ENCODE measurements around the gene CADM1.
"Not testable (repeated sequence)": the region's sequence is repeated elsewhere in the genome, so short reads cannot be mapped to it uniquely, and the experiment has no call there.

The CADM1 gene

GRCh38 chr11:115476463-115477286, 27.5 kb downstream of the CADM1 start:
- no peak for DNase-seq (ENCODE audit: low read depth in 2 of 2)

- no peak for DNase-seq (ENCODE audit: low read depth in 2 of 2)
These were observed 28.7 kb downstream of the CADM1 start for GRCh38 chr11:115475564-115475963.

GRCh38 chr11:115474306-115474705, 29.9 kb downstream of the CADM1 start:
- not testable (repeated sequence) for DNase-seq (ENCODE audit: low read depth in 2 of 2)

- no peak for DNase-seq (ENCODE audit: low read depth in 2 of 2)
These were observed 31.0 kb downstream of the CADM1 start for GRCh38 chr11:115473167-115473566.

- no peak for DNase-seq (ENCODE audit: low read depth in 2 of 2)
These were observed 32.8 kb downstream of the CADM1 start for GRCh38 chr11:115471367-115471766.

- no peak for DNase-seq (ENCODE audit: low read depth in 2 of 2)
These were observed 33.3 kb downstream of the CADM1 start for GRCh38 chr11:115470928-115471327.

GRCh38 chr11:115469361-115469760, 34.9 kb downstream of the CADM1 start:
- no peak for DNase-seq (ENCODE audit: low read depth in 2 of 2)

GRCh38 chr11:115466122-115466521, 38.1 kb downstream of the CADM1 start:
- DNase-seq (ENCODE audit: low read depth in 2 of 2) = no peak

- no peak for DNase-seq (ENCODE audit: low read depth in 2 of 2)
These were observed 39.9 kb downstream of the CADM1 start for GRCh38 chr11:115464269-115464668.

GRCh38 chr11:115463606-115464005, 40.6 kb downstream of the CADM1 start:
- DNase-seq (ENCODE audit: low read depth in 2 of 2) = no peak

GRCh38 chr11:115462757-115463156, 41.5 kb downstream of the CADM1 start:
- no peak for DNase-seq (ENCODE audit: low read depth in 2 of 2)

- no peak for DNase-seq (ENCODE audit: low read depth in 2 of 2)
These were observed 42.1 kb downstream of the CADM1 start for GRCh38 chr11:115462004-115462541.

- DNase-seq (ENCODE audit: low read depth in 2 of 2) = no peak
These were observed 43.7 kb downstream of the CADM1 start for GRCh38 chr11:115460512-115460911.

- DNase-seq (ENCODE audit: low read depth in 2 of 2) = no peak
These were observed 44.7 kb downstream of the CADM1 start for GRCh38 chr11:115459563-115459962.

GRCh38 chr11:115458877-115459276, 45.3 kb downstream of the CADM1 start:
- no peak for DNase-seq (ENCODE audit: low read depth in 2 of 2)

GRCh38 chr11:115456019-115456418, 48.2 kb downstream of the CADM1 start:
- DNase-seq (ENCODE audit: low read depth in 2 of 2) = no peak

- no peak for DNase-seq (ENCODE audit: low read depth in 2 of 2)
These were observed 48.6 kb downstream of the CADM1 start for GRCh38 chr11:115455613-115456012.

GRCh38 chr11:115454525-115454924, 49.7 kb downstream of the CADM1 start:
- DNase-seq (ENCODE audit: low read depth in 2 of 2) = no peak

GRCh38 chr11:115453693-115454490, 50.3 kb downstream of the CADM1 start:
- DNase-seq (ENCODE audit: low read depth in 2 of 2) = no peak

- DNase-seq (ENCODE audit: low read depth in 2 of 2) = no peak
These were observed 52.0 kb downstream of the CADM1 start for GRCh38 chr11:115452241-115452640.

- DNase-seq (ENCODE audit: low read depth in 2 of 2) = no peak
These were observed 53.7 kb downstream of the CADM1 start for GRCh38 chr11:115450519-115450918.

- DNase-seq (ENCODE audit: low read depth in 2 of 2) = no peak
These were observed 56.8 kb downstream of the CADM1 start for GRCh38 chr11:115447273-115447864.
